Measurements from ENCODE around the gene CRTC1.
A peak's percentile ranks its signal among the peaks of the same experiment; 100 is the strongest.
"Not testable (repeated sequence)": the region's sequence is repeated elsewhere in the genome, so short reads cannot be mapped to it uniquely, and the experiment has no call there.

Gene CRTC1

DNA sequence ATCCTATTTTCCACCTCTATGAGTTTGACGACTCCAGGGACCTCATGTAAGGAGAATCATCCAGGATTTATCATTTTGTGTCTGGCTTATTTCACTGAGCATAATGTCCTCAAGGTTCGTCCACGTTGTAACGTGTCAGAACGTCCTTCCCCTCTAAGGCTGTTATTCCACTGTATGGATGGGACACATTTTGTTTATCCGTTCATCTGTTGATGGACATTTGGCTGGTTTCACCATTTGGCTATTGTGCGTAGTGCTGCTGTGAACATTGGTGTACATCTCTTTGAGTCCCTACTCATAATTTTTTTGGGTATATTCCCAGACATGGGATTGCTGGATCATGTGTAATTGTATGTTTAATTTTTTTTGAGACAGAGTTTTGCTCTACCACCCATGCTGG is 21.5 kb downstream of the CRTC1 start:
- DNase-seq: no peak

DNA sequence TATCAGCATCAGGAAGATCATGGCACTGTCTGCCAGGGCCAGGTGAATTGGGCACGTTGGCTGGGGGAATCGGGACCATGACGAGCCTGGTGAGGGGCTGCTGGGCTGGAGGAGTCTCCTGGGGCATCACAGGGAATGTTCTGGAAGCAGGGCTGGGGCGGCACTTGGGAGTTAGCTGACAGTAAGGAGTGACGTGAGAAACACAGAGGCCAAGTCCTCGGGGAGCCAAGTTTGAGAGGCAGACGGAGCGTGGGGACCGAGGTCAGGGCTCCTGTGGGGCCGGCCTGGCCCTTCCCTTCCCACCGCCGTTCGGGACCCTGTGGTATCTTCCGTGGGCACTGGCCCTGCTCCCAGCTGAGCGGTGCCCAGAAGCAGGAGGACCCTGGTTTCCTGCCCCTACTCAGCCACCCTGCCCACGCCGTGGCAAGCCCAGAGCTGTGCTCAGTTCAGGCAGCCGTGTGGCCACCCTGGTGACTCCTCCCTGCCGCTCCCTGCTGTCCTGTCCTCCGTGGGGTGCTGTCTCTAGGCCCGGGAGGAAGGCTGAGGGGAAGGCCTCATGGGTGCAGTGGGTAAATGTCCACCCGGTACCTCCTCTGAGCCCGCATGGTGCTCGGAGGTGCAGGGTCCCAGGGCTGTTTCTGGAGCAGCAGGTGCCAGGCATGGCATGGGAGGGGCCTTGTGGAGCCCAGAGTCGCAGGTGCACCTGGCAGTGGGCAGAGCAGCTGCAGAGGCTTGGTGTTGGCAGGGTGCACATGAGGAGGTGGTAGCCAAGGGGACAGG is 25.2 kb downstream of the CRTC1 start:
- no peak for DNase-seq

DNA sequence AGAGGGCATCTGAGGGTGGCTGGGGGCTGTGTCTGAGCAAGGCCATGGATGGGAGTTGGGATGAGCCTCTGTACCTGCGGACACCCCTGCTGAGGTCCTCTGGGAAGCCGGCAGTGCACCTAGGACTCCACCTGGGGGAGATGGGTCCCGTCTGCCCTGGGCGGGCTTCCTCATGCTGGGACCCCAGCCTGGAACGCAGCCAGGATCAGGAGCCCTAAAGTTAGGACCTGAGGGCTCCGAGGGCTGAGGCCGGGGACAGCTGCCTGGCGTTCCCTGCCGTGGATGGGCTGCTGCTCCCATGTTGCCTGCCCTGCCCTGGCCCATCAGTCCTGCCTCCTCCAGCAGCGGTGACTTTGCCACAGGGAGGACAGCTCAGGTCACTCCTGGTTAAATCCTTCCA is 26.1 kb downstream of the CRTC1 start:
- DNase-seq: no peak

DNA sequence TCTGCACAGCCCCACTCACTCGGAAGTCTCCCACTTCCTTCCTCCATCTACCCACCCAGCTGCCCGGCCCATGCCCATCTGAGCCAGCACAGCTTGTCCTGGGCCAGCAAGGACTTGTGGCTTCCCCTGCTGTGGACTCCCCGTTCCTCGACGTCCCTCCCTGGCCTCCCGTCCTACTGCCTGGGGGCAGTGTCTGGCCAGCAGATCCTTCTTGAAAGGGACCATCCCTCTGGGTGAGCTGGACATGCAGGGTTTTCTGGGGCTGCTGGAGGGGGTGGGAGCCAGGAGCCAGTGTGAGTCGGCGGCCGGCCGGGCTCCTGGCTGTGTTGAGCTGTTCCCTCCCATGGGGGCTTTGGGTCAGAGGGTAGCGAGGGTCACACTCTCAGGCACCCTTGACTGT is 26.7 kb downstream of the CRTC1 start:
- DNase-seq: no peak

DNA sequence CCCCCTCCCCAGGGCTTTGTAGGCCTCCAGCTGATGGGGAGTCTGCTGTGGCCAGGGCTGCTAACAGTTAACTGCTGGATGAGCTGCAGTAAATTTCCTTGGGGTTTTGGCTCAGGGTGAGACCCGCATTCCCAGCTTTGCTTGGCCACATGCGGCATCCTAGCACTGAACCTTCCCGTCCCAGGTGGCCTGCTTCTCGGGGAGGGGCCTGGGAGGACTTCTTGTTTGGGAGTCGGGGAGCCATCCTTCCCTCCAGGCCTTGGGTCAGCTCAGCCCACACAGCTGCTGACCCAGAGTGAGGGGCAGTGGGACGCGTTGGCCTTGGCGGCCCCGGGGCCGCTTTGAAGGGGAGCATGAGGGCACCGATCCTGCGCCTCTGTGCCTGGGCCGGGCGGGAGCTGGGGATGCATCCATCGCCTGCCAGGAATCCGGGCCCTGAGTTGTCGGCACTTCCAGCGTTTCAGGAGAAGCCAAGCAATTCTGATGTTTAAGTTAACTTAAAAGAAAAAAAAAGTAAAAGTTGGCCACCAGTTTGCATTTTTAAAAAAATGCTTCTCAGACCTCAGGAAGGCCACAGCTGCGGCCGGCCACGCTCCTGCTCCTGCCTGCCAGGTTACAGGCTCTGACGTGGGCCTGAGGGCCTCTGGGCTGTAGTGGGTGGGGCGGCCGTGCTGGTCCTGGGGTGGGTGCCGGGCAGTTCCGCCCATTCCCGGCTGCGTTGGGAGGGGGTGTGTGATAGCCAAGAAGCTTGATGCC is 27.7 kb downstream of the CRTC1 start:
- DNase-seq: no peak

DNA sequence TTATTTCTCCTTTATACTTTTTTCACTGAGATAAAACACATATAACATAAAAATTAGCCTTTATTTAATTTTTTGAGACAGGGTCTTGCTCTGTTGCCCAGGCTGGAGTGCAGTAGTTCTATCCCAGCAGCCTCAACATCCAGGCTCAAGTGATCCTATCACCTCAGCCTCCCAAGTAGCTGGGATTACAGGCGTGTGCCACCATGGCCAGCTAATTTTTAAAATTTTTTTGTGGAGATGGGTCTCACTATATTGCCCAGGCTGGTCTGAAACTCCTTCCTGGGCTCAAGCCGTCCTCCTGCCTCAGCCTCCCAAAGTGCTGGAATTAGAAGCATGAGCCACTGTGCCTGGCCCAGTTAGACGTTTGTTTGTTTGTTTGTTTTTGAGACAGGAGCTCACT is 28.4 kb downstream of the CRTC1 start:
- DNase-seq: no peak

DNA sequence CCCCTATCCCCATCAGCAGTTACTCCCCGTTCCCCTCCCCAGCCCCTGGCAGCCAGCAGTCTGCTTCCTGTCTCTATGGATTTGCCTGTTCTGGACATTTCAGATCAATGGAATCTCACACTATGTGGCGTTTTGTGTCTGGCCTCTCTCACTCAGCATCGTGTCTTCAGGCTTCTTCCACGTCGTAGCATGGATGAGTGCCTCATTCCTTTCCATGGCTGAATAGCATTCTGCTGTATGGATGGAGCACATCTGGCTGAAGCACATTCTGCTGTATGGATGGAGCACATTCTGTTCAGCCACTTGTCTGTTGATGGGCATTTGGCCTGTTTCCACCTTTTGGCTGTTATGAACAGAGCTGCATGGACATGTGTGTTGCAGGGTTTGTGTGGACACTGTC is 29.5 kb downstream of the CRTC1 start:
- no peak for DNase-seq

DNA sequence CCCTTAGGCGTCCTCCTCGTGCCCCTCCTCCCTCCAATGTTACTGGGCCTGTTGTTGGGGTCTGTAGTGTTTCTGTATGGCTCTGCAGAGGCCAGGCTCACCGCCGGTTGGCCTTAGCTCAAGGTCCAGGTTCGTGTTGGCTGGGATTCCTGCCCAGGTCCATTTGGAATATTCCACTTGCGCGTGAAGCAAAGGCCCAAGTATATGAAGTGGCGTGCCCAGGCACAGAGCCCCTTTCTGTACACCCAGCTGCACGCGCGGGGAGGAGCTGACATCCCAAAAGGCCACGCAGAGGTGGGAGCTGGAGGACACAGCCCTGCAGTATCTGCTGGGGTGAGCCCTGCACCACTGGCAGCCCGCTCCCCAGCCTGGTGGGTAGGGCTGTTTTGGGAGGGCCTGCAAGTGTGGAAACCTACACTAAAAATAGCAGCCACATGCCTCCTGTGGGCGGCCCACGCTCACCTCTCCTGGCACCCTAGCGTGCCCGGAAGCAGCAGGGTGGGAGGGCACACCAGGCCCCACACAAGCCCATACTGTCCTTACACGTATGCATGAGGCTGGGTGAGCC is 30.2 kb downstream of the CRTC1 start:
- no peak for DNase-seq

DNA sequence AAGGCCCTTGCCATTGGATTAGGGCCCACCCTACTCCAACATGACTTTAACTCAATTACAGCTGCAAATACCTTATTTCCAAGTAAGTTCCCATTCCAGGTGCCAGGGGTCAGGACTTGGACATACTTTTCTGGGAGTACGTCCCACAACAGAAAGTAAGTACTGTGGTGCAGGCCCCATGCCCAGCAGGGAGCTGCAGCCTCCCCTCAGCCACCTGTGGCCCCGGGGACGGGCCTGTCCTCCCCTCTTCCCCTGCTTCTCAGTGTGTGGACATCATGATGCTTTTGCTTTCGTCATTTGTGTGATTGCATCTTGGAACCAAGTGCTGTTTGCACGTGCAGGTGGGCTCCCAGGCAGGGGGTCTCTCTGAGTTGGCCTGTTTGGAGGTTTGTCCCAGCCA is 31.9 kb downstream of the CRTC1 start:
- no peak for DNase-seq

DNA sequence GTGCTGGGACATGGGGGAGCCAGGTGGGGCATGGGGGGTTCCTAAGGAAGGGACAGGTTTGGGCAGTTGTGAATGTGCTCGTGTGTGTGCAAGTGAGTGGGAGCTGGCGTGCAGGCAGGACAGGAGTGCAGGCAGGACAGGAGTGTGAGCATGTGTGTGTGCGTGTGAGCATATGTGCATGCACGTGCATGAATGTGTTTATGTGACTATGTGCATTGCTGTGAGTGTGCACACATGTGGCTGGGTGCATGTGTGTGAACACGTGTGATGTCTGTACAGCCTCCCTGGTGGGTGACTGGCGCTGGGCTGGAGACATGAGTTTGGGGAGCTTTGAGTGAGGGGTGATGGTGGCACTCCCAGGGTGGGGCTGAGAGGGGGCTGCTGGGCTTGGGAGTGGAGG is 33.4 kb downstream of the CRTC1 start:
- no peak for DNase-seq

DNA sequence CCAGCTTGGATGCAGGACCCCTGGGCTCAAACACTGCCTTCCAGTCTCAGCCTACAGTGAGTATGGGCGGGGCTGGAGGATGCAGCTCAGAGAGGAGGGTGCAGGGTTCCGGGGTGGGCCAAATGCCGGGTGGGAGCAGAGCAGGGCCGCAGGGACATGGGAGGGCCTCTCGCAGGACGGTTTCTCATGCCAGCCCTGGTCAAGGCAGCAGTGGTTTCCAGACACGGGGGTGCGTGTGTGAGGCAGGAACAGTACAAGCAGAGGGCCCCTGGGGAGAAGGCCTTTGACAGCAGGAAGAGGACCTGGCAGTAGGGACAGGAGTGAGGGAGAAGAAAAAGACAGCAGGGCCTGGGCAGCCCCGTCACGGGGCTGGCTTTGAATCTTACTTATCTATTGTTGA is 34.1 kb downstream of the CRTC1 start:
- DNase-seq: no peak

DNA sequence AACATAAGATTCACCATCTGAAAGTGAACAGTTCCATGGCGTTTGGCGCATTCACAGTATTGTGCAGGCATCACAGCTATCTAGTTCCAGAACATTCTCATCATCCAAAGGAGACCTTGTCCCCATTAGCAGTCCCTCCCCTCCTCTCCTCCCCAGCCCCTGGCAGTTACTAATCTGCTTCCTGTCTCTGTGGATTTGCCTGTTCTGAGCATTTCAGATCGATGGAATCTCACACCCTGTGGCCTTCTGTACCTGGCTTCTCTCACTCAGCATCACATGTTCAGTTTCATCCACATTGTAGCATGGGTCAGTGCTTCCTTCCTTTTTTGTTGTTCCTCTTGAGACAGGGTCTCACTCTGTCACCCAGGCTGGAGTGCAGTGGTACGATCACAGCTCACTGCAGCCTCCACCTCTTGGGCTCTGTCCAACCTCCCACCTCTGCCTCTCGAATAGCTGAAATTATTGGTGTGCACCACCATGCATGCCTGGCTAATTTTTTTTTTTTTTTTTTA is 34.6 kb downstream of the CRTC1 start:
- DNase-seq: no peak

DNA sequence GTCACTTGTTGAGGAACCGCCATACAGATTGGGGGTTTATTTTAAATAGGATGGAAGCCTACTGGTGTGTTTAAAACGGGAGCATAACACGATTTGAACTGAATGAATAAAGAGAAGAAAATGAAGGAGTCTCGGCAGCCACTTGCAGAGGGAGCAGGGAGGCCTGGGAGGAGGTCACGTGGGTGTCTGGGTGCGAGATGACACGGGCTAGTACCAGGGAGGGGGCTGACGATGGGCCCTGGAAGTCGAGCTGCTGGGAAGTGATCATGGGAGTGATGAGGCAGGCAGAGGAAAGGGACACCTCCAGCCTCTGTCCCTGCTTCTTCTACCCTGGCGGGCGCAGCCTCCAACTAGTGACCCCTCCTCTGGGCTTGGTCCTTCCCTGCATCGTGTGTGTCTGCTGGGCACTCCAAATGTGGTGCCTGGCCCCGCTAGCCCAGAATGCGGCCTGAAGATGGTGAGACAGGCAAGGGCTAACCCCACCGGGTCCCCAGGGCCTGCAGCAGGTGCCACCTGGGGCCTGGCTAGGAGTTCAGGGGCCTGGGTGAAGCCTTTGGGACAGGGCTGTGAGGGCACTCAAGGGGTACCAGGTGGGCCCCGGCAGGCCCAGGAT is 35.5 kb downstream of the CRTC1 start:
- no peak for DNase-seq

DNA sequence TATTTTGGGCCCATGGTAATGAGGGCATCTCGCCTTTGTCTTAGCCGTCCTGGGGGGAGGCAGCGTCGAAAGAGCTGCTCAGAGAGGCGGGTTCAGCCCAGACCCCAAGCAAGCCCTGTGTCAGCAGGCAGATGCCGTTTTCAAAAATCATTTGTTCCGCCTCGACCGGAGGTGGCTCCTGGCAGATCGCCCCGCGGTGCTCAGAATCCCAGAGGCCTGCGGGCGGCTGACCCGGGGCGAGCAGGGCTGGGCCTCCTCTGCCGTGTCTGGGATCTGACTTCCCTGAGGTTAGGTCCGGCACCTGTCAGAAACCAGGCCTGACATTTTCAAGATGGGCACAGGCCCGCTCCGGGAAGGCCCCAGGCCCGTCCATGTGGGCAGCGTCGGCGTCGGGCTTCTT is 36.1 kb downstream of the CRTC1 start:
- no peak for DNase-seq

DNA sequence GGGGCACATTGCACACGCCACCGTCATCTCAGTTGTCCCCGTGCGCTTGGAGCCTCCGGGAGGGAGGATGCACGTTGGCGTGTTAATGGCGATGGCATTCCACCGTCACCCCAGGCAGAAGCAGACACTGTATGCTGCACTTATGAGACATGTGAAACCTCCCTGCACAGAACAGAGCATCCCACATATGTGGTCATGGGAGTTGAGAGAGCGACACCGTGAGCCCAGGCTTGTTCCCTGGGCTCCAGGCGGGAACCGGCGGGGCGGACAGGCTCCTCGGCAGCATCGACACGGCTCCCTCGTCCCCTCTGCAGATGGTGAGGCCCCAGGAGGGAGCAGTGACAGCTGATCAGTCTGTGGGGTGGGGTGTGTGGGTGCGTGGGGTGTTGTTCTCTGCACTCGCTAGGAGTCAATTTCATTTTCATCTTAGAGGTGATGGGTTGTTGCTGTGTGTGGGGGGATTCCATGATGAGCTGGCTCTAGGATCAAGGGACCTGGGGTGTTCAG is 40.4 kb downstream of the CRTC1 start:
- no peak for DNase-seq

DNA sequence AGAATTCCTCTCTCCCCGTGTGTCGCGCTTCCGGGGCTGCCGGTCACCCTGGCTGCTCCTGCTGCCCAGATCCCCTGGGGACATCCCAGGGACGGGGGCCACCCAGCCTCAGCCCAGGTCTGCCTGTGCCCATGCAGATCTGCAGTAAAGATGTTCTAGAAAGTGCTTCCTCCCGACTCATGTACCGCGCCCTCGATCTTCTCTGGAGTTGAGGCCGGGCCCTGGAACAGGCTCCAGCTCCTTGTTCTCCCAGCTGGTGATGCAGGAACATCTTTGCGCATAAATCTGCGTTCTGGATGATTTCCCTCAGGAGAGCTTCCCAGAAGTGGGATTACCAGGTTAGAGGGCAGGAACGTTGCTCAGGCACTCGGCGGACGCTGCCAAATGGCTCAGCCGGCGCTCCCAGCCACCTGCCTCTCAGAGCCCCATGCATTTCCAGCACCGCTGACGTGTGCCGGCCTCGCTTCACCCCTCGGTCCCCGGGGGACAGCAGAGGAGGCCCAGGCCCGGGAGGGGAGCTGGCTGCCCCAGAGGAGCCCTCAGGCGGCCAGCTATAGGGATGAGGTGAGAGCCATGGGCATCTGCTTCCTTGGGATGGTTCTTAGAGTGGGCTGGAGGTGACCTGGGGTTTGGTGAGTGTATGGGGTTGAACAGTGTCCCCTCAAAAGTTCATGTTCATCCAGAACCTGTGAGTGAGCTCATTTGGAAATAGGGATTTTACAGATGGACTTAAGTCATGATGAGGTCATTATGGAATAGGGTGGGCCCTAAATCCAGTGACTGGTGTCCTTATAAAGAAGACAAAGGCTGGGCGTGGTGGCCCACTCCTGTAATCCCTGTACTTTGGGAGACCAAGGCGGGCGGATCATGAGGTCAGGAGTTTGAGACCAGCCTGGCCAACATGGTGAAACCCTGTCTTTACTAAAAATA is 42.6 kb downstream of the CRTC1 start:
- no peak for DNase-seq

DNA sequence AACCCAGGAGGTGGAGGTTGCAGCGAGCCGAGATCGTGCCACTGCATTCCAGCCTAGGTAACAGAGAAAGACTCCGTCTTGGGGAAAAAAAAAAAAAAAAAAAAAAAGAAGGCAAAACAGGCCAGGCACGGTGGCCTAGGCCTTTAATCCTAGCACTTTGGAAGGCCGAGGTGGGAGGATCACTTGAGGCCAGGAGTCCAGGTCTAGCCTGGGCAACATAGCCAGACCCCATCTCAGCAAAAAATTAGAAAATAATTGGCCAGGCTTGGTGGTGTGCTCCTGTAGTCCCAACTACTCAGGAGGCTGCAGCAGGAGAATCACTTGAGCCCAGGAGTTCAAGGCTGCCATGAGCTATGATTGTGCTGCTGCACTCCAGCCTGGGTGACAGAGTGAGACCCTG is 43.4 kb downstream of the CRTC1 start:
- no peak for DNase-seq

DNA sequence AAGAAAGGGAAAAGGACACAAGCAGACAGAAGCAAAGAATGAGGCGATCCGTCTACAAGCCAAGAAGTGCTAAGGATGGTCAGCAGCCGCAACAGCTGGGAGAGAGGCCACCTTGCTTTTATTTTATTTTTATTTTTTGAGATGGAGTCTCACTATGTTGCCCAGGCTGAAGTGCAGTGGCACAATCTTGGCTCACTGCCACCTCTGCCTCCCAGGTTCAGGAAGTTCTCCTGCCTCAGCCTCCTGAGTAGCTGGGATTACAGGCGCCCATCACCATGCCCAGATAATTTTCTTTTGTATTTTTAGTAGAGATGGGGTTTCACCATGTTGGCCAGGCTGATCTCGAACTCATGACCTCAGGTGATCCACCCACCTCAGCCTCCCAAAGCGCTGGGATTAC is 44.1 kb downstream of the CRTC1 start:
- DNase-seq: not testable (repeated sequence)

DNA sequence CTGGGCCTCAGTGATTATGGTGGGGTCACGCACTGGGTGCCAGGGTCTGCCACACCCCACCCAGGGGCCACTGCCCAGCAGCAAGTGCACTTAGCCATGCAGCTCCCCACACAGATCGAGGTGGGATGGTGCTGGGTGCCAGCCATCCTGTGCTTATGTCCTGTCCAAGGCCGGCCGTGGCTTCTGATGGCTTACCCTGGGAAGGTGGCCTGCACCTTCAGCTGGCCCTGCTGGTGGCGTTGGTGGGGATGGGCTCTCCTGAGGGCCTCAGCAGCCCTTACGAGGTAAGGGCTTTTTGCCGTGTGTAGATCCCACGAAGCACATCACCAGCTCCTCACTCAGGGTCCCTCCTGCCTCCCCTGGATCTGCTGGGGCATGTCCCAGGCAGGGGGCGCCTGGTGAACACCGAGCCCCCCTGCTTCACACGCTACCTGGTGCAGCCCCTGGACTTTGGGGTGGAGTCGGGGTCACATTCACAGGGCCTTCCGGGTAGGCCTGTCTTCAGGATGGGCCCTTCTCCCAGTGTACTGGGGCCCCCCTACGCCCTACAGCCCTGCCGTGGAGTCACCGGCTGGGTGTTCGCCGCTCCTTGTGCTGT is 46.6 kb downstream of the CRTC1 start:
- DNase-seq: no peak

DNA sequence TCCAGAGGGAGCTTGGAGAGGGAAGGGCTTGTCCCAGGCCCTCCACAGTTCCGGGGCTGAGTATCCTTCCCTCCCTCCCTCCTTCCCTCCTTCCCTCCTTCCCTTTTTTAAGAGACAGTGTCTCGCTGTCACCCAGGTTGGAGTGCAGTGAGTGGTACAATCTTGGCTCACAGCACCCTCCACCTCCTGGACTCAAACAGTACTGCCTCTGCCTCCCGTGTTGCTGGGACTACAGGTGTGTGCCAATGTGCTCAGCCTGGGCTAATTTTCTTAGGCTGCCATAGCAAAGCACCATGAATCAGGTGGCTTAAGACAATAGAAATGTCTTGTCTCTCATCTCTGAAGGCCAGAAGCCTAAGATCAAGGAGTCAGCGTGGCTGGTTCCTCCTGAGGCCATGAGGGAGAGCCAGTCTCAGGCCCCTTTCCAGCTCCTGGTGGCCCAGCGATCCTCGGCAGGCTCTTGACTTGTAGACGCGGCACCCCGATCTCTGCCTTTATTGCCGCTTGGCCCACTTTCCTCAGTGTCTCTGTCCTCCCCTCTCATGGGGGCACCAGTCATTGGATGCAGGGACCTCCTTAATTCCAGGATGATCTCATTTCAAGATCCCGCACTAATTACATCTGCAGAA is 47.5 kb downstream of the CRTC1 start:
- DNase-seq: no peak

DNA sequence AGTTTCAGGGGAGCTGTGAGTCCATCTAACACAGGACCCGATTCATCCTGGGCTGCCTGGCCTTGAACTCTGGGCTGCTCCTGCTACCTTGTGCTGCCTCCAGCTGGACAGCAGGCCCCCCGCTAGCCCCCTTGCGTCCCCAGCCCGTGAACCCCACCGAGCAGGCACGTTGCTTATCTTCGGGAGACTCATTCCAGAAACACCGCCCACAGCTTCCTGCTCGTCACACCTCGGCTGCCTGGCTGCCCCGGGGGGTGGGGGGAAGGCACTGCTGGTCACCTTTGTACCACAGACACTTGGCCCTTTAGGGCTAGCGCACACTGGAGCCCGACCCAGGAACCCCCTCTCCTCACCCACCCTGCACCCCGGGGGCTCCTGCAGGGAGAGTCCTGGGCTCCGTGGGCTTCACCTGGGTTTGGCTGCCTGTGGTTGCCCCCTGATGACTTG is 48.1 kb downstream of the CRTC1 start:
- DNase-seq: peak; percentile 10

Measured in stimulated activated CD4-positive, alpha-beta T cell treated with anti-CD3 and anti-CD28 coated beads, Interleukin-15, amount 100 ng/mL, for 24 hours (primary cell).